Measurements from ENCODE around the gene MARVELD2.

Gene MARVELD2

GRCh38 chr5:69492391-69492922 lies 77.5 kb downstream of the MARVELD2 start, which contains the start of gene OCLN (continued):
- TF ChIP-seq ZNF423 (tag by site-specific recombination; IDR thresholded peaks at IDR 0.05) (no peak), ZSCAN4 (tag by site-specific recombination; IDR thresholded peaks at IDR 0.05) (no peak; the same call in none of the 2 replicates), ZNF555 (tag by site-specific recombination; conservative IDR thresholded peaks at IDR 0.05) (no peak), ZNF785 (tag by site-specific recombination; IDR thresholded peaks at IDR 0.05) (no peak), TCF7L2 (IDR thresholded peaks at IDR 0.05; ENCODE audit: borderline replicate concordance, low read depth, low read length) (no peak), ZFP41 (tag by site-specific recombination; IDR thresholded peaks at IDR 0.05; ENCODE audit: borderline replicate concordance) (no peak), GFI1B (tag by site-specific recombination; IDR thresholded peaks at IDR 0.05) (no peak), ZBTB6 (tag by site-specific recombination; IDR thresholded peaks at IDR 0.05) (peak; percentile 68), IKZF3 (tag by site-specific recombination; IDR thresholded peaks at IDR 0.05) (peak; percentile 46; the same call in 1 of the 2 replicates), ZNF837 (tag by site-specific recombination; IDR thresholded peaks at IDR 0.05) (no peak), ZNF133 (tag by site-specific recombination; IDR thresholded peaks at IDR 0.05) (no peak), GLI4 (tag by site-specific recombination; IDR thresholded peaks at IDR 0.05) (peak; percentile 5; the same call in 1 of the 2 replicates), INSM2 (tag by site-specific recombination; IDR thresholded peaks at IDR 0.05) (peak; percentile 43; the same call in 1 of the 2 replicates), ZSCAN23 (tag by site-specific recombination; IDR thresholded peaks at IDR 0.05) (no peak), ZNF391 (tag by site-specific recombination; IDR thresholded peaks at IDR 0.05; ENCODE audit: borderline replicate concordance, low read depth) (no peak; the same call in 1 of the 2 replicates), REPIN1 (tag by site-specific recombination; IDR thresholded peaks at IDR 0.05; ENCODE audit: low read depth) (no peak; the same call in 1 of the 2 replicates), ZNF398 (tag by site-specific recombination; IDR thresholded peaks at IDR 0.05) (peak; percentile 96), ZNF626 (tag by site-specific recombination; IDR thresholded peaks at IDR 0.05) (no peak), ZNF324 (tag by site-specific recombination; IDR thresholded peaks at IDR 0.05) (peak; percentile 27; the same call in 1 of the 2 replicates), HOXA7 (CRISPR knock-in tag; IDR thresholded peaks at IDR 0.05; ENCODE audit: borderline replicate concordance) (no peak), ZNF629 (tag by site-specific recombination; IDR thresholded peaks at IDR 0.05) (peak; percentile 59; the same call in 1 of the 2 replicates), ZBTB26 (tag by site-specific recombination; optimal IDR thresholded peaks at IDR 0.05) (peak; percentile 99), ZNF677 (tag by site-specific recombination; IDR thresholded peaks at IDR 0.05) (no peak), ZNF221 (tag by site-specific recombination; IDR thresholded peaks at IDR 0.05; ENCODE audit: borderline replicate concordance) (no peak), ZFP37 (tag by site-specific recombination; IDR thresholded peaks at IDR 0.05) (0 out of 2 replicates have a peak, but pooled peaks have one; percentile 41), ZNF302 (tag by site-specific recombination; IDR thresholded peaks at IDR 0.05; ENCODE audit: low read depth) (no peak), YY2 (tag by site-specific recombination; IDR thresholded peaks at IDR 0.05) (no peak), ZNF416 (tag by site-specific recombination; IDR thresholded peaks at IDR 0.05) (no peak), ZSCAN30 (tag by site-specific recombination; IDR thresholded peaks at IDR 0.05) (peak; percentile 16; the same call in 1 of the 2 replicates), ZNF280D (tag by site-specific recombination; IDR thresholded peaks at IDR 0.05) (no peak), KLF16 (tag by site-specific recombination; IDR thresholded peaks at IDR 0.05) (peak; percentile 38)

All from HEK293 (cell line).